Glutamatergic neuron (in vitro differentiated cells): Measurements from ENCODE around the gene SPSB4. TPM values are rescaled to one million over a fixed set of nuclear protein-coding genes. Genes with fewer than 3 reads are reported as not detected.
"Not testable (repeated sequence)": the region's sequence is repeated elsewhere in the genome, so short reads cannot be mapped to it uniquely, and the experiment has no call there.

Experiments used
- DNase-seq: peaks from one replicate; pipeline ENCODE4 v3.0.0; 2022
- H3K27ac Mint-ChIP-seq: one replicate; pipeline ENCODE4 v1.8.0; 2020; ENCODE audit warnings: mild to moderate bottlenecking, mixed read lengths, inconsistent platforms; ENCODE audit not compliant: unreplicated experiment
- H3K27me3 Mint-ChIP-seq: one replicate; pipeline ENCODE4 v1.8.0; 2020; ENCODE audit warnings: mild to moderate bottlenecking, moderate library complexity, mixed read lengths, inconsistent platforms; ENCODE audit not compliant: unreplicated experiment
- H3K36me3 Mint-ChIP-seq: one replicate; pipeline ENCODE4 v1.8.0; 2020; ENCODE audit warnings: mild to moderate bottlenecking, mixed read lengths, inconsistent platforms; ENCODE audit not compliant: unreplicated experiment
- H3K4me1 Mint-ChIP-seq: one replicate; pipeline ENCODE4 v1.8.0; 2020; ENCODE audit warnings: mild to moderate bottlenecking, low read depth, mixed read lengths, inconsistent platforms; ENCODE audit not compliant: unreplicated experiment
- H3K4me3 Mint-ChIP-seq: one replicate; pipeline ENCODE4 v1.8.0; 2020; ENCODE audit warnings: mild to moderate bottlenecking, mixed read lengths, inconsistent platforms; ENCODE audit not compliant: unreplicated experiment
- H3K9me3 Mint-ChIP-seq: one replicate; pipeline ENCODE4 v1.8.0; 2020; ENCODE audit warnings: mild to moderate bottlenecking, moderate library complexity, mixed read lengths, inconsistent platforms; ENCODE audit not compliant: unreplicated experiment
- CTCF ChIP-seq: fragments of 200-600 bp; sonication (generic); IDR thresholded peaks from one replicate; pipeline ENCODE4 v1.5.0; 2021; ENCODE audit not compliant: partially characterized antibody, unreplicated experiment
- total RNA-seq: library from RNA; stranded (reverse); fragmentation: NEBNext Ultra II Directional; extraction: Animal tissue kit (Norgen Biotek cat#: 25700); gene quantifications from one replicate; pipeline ENCODE4 v1.2.1, GENCODE V29; 2021; ENCODE audit not compliant: unreplicated experiment

Gene SPSB4
- total RNA-seq, 1 donor from 2014 or later = 98.4 TPM

GRCh38 chr3:141115789-141116541 is 64.8 kb downstream of the SPSB4 start:
- Mint-ChIP-seq H3K4me3 (no peak overlapping the region), H3K4me1 (peaks cover 23% of the 10 kb centered on the region), H3K27ac (no peak overlapping the region), H3K9me3 (peaks cover 15% of the 10 kb centered on the region), H3K36me3 (peaks cover 3% of the 10 kb centered on the region), H3K27me3 (peaks cover 3% of the 10 kb centered on the region)
- no peak for DNase-seq
- TF ChIP-seq CTCF = no peak

- DNase-seq = no peak
- peaks cover 3% of the 10 kb centered on the region for H3K27me3 Mint-ChIP-seq
- no peak overlapping the region for H3K4me3 Mint-ChIP-seq
- no peak for TF ChIP-seq CTCF
- no peak overlapping the region for H3K27ac Mint-ChIP-seq
- peaks cover 18% of the 10 kb centered on the region for H3K4me1 Mint-ChIP-seq
- peaks cover 17% of the 10 kb centered on the region for H3K9me3 Mint-ChIP-seq
- peaks cover 3% of the 10 kb centered on the region for H3K36me3 Mint-ChIP-seq
These were observed 65.6 kb downstream of the SPSB4 start for GRCh38 chr3:141116721-141117120.

DNA sequence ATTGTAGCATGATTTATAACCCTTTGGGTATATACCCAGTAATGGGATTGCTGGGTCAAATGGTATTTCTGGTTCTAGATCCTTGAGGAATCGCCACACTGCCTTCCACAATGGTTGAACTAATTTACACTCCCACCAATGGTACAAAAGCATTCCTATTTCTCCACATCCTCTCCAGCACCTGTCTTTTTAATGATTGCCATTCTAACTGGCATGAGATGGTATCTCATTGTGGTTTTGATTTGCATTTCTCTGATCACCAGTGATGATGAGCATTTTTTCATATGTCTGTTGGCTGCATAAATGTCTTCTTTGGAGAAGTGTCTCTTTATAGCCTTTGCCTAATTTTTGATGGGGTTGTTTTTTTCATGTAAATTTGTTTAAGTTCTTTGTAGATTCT is 66.8 kb downstream of the SPSB4 start:
- not testable (repeated sequence) for H3K27me3 Mint-ChIP-seq, DNase-seq, H3K36me3 Mint-ChIP-seq, H3K4me3 Mint-ChIP-seq, H3K27ac Mint-ChIP-seq
- Mint-ChIP-seq H3K9me3 (peaks cover 15% of the 10 kb centered on the region), H3K4me1 (peaks cover 17% of the 10 kb centered on the region)

DNA sequence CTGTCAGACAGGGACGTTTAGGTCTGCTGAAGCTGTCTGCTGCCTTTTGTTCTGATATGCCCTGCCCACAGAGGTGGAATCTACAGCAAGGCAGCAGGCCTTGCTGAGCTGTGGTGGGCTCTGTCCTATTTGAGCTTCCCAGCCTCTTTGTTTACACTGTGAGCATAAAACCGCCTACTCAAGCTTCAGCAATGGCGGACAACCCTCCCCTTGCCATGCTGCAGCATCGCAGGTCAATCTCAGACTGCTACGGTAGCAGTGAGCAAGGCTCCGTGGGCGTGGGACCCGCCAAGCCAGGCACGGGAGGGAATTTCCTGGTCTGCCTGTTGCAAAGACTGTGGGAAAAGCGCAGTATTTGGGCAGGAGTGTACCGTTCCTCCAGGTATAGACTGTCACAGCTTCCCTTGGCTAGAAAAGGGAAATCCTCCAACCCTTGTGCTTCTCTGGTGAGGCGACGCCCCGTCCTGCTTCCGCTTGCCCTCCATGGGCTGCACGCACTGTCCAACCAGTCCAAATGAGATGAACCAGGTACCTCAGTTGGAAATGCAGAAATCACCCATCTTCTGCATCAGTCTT is 71.4 kb downstream of the SPSB4 start:
- no peak for DNase-seq
- H3K4me1 Mint-ChIP-seq = peaks cover 18% of the 10 kb centered on the region
- no peak for TF ChIP-seq CTCF

DNA sequence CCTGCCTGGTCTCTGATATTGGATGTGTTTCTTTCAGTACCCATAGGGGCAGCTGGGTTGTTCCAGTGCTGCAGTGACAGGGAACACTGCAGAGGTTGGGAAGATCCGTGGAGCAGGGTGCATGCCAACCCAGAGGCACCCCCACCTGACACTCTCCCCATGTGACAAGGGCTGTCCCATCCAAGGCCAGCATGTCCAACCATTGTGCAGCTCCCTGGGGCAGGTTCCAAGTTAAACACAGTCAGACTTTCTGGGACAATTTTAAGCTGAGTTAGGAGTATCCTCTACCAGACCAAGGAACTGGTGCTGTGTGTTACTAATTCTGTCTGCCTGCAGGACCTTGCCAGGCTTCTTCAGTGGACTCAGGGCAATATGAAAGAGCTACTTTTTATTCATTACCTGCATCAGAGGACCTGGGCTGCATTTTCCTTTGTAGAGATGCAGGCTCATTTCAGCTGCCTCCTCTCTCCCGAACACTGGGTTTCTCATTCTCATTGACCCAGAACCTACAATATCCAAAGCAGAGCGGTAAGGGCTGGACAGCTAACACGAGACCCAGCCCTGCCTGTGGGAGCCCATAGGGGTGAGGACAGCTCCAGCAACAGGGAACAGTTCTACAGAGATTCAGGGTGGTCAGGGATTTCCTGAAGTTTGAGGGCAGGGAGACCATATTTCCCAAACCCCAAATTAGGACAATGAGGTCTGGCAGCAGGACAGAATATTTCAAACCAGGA is 72.7 kb downstream of the SPSB4 start:
- Mint-ChIP-seq H3K36me3 (peaks cover 17% of the 10 kb centered on the region), H3K4me3 (no peak overlapping the region), H3K4me1 (peaks cover 23% of the 10 kb centered on the region), H3K27ac (no peak overlapping the region), H3K9me3 (peaks cover 18% of the 10 kb centered on the region), H3K27me3 (peaks cover 6% of the 10 kb centered on the region)
- no peak for DNase-seq
- no peak for TF ChIP-seq CTCF

More for the DNA sequence above, 71.4 kb downstream of the SPSB4 start:
- H3K9me3 Mint-ChIP-seq = peaks cover 15% of the 10 kb centered on the region
- H3K27ac Mint-ChIP-seq = no peak overlapping the region
- H3K4me3 Mint-ChIP-seq = peak overlapping the region; percentile 11
- H3K36me3 Mint-ChIP-seq = peaks cover 17% of the 10 kb centered on the region
- H3K27me3 Mint-ChIP-seq = peaks cover 6% of the 10 kb centered on the region
